DOHH2 (cell line): Measurements from ENCODE around the gene DDIAS.

ENCODE experiments used
- CTCF ChIP-seq: fragments of 200-600 bp; sonication (generic); IDR thresholded peaks from one replicate; pipeline ENCODE4 v1.5.1; 2014; ENCODE audit warnings: antibody characterized with exemption, mild to moderate bottlenecking, low read depth, low read length; ENCODE audit not compliant: poor library complexity, severe bottlenecking
- EZH2phosphoT487 ChIP-seq: fragments of 200-600 bp; sonication (generic); IDR thresholded peaks from 2 replicates; pipeline ENCODE4 v1.6.1; 2017; ENCODE audit warnings: borderline replicate concordance, mild to moderate bottlenecking, antibody characterized with exemption, low read length, moderate library complexity, mixed read lengths

DNA sequence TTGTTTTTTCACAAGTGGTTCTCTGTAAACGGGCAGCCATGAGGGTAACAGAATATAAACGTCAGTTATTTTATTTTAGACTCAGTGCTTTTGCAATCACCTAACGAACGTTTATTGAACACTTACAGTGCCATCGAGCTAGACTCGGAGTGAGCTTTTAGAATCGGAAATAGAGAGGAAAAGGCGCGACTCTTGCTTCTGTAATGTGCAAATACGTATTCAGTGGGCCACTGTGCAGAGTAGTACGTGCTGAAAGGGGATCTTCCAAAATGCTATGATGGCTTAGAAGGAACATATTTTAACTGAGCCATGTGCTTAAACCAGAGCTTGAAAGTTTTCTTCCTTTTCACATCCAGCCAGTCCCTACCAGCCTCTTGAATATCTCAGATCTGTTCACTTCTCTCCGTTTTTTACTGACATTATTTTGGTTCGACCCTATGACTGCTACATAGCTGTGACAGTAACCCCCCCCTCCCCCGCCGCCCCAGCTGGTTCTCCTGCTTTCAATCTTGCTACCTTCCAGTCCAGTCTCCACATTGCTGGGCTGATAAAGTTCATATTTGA, 468 bp downstream of the DDIAS start:
- TF ChIP-seq CTCF = no peak
- TF ChIP-seq EZH2phosphoT487 = no peak
